Thymus (tissue), 11 donors: ENCODE results near the gene GYS2. TPM values are rescaled to one million over a fixed set of nuclear protein-coding genes. Genes with fewer than 3 reads are reported as not detected.
"Not testable (repeated sequence)": the region's sequence is repeated elsewhere in the genome, so short reads cannot be mapped to it uniquely, and the experiment has no call there.

Source experiments
- DNase-seq, 9 donors: peaks; one replicate each; pipeline ENCODE4 v3.0.0-alpha.2; 2013; ENCODE audit warnings: low spot score in 9 of 9, low read depth in 6 of 9, missing footprints in 1 of 9
- H3K27ac ChIP-seq, 2 donors: one replicate each; pipeline ENCODE4 v1.5.1; 2013; ENCODE audit warnings: control low read depth in 1 of 2, low read depth in 1 of 2, low read length in 1 of 2, mild to moderate bottlenecking in 1 of 2, moderate library complexity in 1 of 2
- H3K27me3 ChIP-seq, 2 donors: one replicate each; pipeline ENCODE4 v1.5.1; 2013; ENCODE audit warnings: low read length in 1 of 2; ENCODE audit not compliant: control insufficient read depth in 2 of 2, insufficient read depth in 1 of 2
- H3K36me3 ChIP-seq, 2 donors: one replicate each; pipeline ENCODE4 v1.5.1; 2013; ENCODE audit warnings: low read length in 1 of 2, mild to moderate bottlenecking in 1 of 2, moderate library complexity in 1 of 2; ENCODE audit not compliant: control insufficient read depth in 2 of 2, insufficient read depth in 2 of 2
- H3K4me1 ChIP-seq, 2 donors: one replicate each; pipeline ENCODE4 v1.5.1; 2013; ENCODE audit warnings: low read length in 2 of 2; ENCODE audit not compliant: control insufficient read depth in 2 of 2, insufficient read depth in 2 of 2
- H3K4me3 ChIP-seq, 2 donors: one replicate each; pipeline ENCODE4 v1.5.1; 2013; ENCODE audit warnings: low read length in 2 of 2, control low read depth in 1 of 2, mild to moderate bottlenecking in 1 of 2
- H3K9me3 ChIP-seq, 2 donors: one replicate each; pipeline ENCODE4 v1.5.1; 2013; ENCODE audit warnings: low read length in 1 of 2, mild to moderate bottlenecking in 1 of 2; ENCODE audit not compliant: control insufficient read depth in 2 of 2, insufficient read depth in 1 of 2
- WGBS: extraction: QIAGEN DNeasy Blood & Tissue Kit; methylation state at CpG from one replicate; pipeline ENCODE4 v1.1.7; 2013; 5-methylcytosine and 5-hydroxymethylcytosine counted together
- polyA plus RNA-seq: library from polyadenylated mRNA; stranded (reverse); fragments of 200-250 nt; gene quantifications from one replicate; pipeline ENCODE4 v1.2.3, GENCODE V29; 2013
- total RNA-seq: library from RNA; stranded (reverse); fragments of 120-200 nt; gene quantifications from one replicate; pipeline ENCODE4 v1.2.4, GENCODE V29; 2013
- donor health status: healthy.

GYS2 gene
- total and polyA plus RNA-seq, 2 donors, result 0.14 TPM; not detected in 1

GRCh38 chr12:21613931-21614330, 9.3 kb upstream of the GYS2 start:
- no peak overlapping the region for H3K27ac ChIP-seq
- H3K4me1 ChIP-seq, result peaks cover 4 to 7% of the 10 kb centered on the region in 2 donors
- no peaks in the 10 kb centered on the region for H3K9me3 ChIP-seq
- DNase-seq, result no peak
- no peaks in the 10 kb centered on the region for H3K27me3 ChIP-seq
- H3K36me3 ChIP-seq, result no peaks in the 10 kb centered on the region
- no peak overlapping the region for H3K4me3 ChIP-seq
- WGBS, result 94% methylated on average over 2 of the region's 2 CpGs

GRCh38 chr12:21608196-21608595, 3.5 kb upstream of the GYS2 start:
- H3K4me1 ChIP-seq, result no peaks in the 10 kb centered on the region
- H3K27ac ChIP-seq, result no peak overlapping the region
- DNase-seq, result no peak
- H3K4me3 ChIP-seq, result no peak overlapping the region
- no peaks in the 10 kb centered on the region for H3K9me3 ChIP-seq
- no peaks in the 10 kb centered on the region for H3K36me3 ChIP-seq
- H3K27me3 ChIP-seq, result no peaks in the 10 kb centered on the region

- DNase-seq, result peak in 3 of 9 donors; percentile 7 to 32 (median 11)
- no peaks in the 10 kb centered on the region for H3K36me3 ChIP-seq
- 93% methylated on average over 2 of the region's 2 CpGs for WGBS
These were observed 3.1 kb upstream of the GYS2 start for GRCh38 chr12:21607701-21608100.

GRCh38 chr12:21606175-21606574, 1.5 kb upstream of the GYS2 start:
- Histone ChIP-seq H3K27me3 (no peaks in the 10 kb centered on the region), H3K9me3 (no peaks in the 10 kb centered on the region), H3K36me3 (no peaks in the 10 kb centered on the region), H3K4me3 (no peak overlapping the region), H3K27ac (no peak overlapping the region), H3K4me1 (no peaks in the 10 kb centered on the region)
- no peak for DNase-seq
- WGBS, result 92% methylated on average over 1 of the region's 1 CpG

More at GRCh38 chr12:21607701-21608100, 3.1 kb upstream of the GYS2 start:
- H3K27me3 ChIP-seq, result no peaks in the 10 kb centered on the region
- no peaks in the 10 kb centered on the region for H3K4me1 ChIP-seq
- no peak overlapping the region for H3K27ac ChIP-seq
- no peaks in the 10 kb centered on the region for H3K9me3 ChIP-seq
- no peak overlapping the region for H3K4me3 ChIP-seq

GRCh38 chr12:21602774-21603173, 1.9 kb downstream of the GYS2 start:
- H3K27ac ChIP-seq, result no peak overlapping the region
- no peaks in the 10 kb centered on the region for H3K4me1 ChIP-seq
- WGBS, result 93% methylated on average over 2 of the region's 2 CpGs
- no peaks in the 10 kb centered on the region for H3K9me3 ChIP-seq
- H3K36me3 ChIP-seq, result no peaks in the 10 kb centered on the region
- no peak overlapping the region for H3K4me3 ChIP-seq
- H3K27me3 ChIP-seq, result no peaks in the 10 kb centered on the region
- no peak for DNase-seq

- no peak for DNase-seq
- Histone ChIP-seq H3K27me3 (no peaks in the 10 kb centered on the region), H3K4me3 (no peak overlapping the region), H3K9me3 (no peaks in the 10 kb centered on the region), H3K4me1 (no peaks in the 10 kb centered on the region), H3K27ac (no peak overlapping the region), H3K36me3 (no peaks in the 10 kb centered on the region)
- 96% methylated on average over 5 of the region's 5 CpGs for WGBS
These were observed 4.5 kb downstream of the GYS2 start for GRCh38 chr12:21600196-21600595.

GRCh38 chr12:21599143-21599999, 5.3 kb downstream of the GYS2 start:
- WGBS, result 98% methylated on average over 3 of the region's 3 CpGs

GRCh38 chr12:21598651-21599050, 6.0 kb downstream of the GYS2 start:
- Histone ChIP-seq H3K9me3 (no peaks in the 10 kb centered on the region), H3K27me3 (no peaks in the 10 kb centered on the region), H3K4me3 (no peak overlapping the region), H3K27ac (no peak overlapping the region), H3K36me3 (no peaks in the 10 kb centered on the region), H3K4me1 (no peaks in the 10 kb centered on the region)
- no peak for DNase-seq
- WGBS, result 95% methylated on average over 4 of the region's 4 CpGs

More at GRCh38 chr12:21599143-21599999, 5.3 kb downstream of the GYS2 start:
- no peak overlapping the region for H3K4me3 ChIP-seq
- H3K27ac ChIP-seq, result no peak overlapping the region
- H3K36me3 ChIP-seq, result no peaks in the 10 kb centered on the region
- no peaks in the 10 kb centered on the region for H3K9me3 ChIP-seq
- no peaks in the 10 kb centered on the region for H3K4me1 ChIP-seq
- DNase-seq, result no peak
- no peaks in the 10 kb centered on the region for H3K27me3 ChIP-seq

GRCh38 chr12:21595356-21595755, 9.3 kb downstream of the GYS2 start:
- H3K4me3 ChIP-seq, H3K27ac ChIP-seq, H3K9me3 ChIP-seq, DNase-seq, H3K36me3 ChIP-seq, H3K4me1 ChIP-seq, H3K27me3 ChIP-seq: not testable (repeated sequence)
